HS-5 (cell line): ENCODE measurements around the gene PRKCH.

ENCODE experiments used
- DNase-seq: peaks from one replicate; pipeline ENCODE4 v3.0.0-alpha.2; 2012; ENCODE audit warnings: low read depth

The PRKCH gene

DNA sequence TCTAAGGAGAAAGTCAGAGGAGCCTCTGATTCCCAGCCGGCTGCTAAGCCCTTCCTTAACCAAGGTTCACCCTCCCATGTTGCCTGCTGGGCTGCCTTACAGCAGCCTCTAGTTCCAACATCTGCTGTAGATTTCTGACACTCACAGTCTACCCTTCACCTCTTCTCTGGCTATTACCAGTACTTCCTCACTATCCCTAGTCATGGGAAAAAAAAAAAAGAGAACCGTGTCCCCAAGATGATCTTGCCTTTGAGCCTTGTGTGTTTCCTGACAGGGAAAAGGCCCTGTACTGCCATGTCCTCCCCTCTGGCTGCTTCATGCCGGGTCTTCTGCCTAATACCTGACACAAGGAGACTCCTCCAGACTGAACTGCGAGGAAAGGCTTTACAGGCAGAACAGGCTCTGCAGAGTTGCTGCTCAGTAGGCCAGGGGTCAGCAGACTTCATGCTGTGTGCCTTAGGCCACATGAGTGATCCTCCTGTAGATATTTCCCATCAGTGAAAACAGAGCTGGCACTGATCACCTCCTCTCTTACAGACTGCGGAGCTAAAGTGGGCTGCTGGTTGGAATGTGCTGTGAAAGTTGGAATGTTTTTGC lies 46.8 kb downstream of the PRKCH start:
- DNase-seq, result no peak

DNA sequence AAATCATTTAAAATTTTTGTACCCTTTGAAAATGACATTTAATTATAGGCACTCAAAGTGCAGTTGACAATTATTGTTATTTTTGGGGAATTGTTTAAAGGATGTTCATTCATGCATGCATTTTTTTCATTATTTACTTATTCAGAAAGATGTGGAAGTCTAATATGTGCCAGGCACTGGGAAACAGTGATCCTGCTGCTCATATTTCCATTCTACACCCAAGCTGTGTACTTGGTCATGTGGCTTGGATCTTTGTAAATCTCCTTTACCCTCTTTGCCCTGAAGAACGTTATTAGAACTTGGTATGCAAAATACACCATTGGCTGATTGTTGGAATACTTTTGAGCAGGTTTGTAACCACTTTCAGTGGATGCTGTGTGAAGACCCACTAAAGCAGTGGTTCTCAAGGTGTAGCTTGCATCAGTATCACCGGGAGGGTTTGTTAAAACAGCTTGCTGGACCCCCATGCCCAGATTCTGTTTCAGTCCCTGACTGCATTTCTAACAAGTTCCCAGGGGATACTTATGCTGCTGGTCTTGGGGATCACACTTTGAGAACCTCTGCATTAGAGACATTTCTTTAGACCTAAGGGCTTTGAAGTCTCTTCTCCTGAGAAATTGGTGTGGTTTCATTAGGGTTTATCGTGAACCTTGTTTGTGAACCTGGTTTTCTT lies 47.5 kb downstream of the PRKCH start:
- DNase-seq, result no peak

GRCh38 chr14:61369454-61369810 lies 48.1 kb downstream of the PRKCH start:
- no peak for DNase-seq

- DNase-seq, result no peak
These were observed 51.0 kb downstream of the PRKCH start for GRCh38 chr14:61372379-61372778.

DNA sequence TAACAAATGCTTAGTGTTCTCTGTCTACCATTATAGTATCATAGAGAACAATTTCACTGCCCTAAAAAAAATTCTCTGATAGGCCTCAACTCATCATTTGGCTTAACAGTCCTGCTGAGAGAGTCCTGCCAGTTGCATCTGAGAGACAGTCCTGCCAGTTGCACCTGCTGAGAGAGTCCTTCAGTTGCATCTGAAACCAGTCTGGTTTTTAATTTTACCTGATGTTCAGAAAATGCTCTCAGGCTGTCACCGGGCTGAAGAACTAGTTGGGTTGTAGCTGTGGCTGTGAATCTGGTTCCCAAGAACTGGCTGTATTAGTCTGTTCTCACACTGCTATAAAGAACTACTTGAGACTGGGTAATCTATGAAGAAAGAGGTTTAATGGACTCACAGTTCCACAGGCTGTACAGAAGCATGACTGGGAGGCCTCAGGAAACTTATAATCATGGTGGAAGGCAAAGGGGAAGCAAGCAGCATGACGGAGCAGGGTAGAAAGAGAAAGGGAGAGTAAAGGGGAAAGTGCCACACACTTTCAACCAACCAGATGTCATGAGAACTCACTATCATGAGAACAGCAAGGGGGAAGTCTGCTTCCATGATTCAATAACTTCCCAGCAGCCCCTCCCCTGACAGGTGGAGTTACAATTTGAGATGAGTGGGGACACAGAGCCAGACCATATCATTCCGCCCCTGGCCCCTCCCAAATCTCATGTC lies 51.6 kb downstream of the PRKCH start:
- DNase-seq, result no peak

DNA sequence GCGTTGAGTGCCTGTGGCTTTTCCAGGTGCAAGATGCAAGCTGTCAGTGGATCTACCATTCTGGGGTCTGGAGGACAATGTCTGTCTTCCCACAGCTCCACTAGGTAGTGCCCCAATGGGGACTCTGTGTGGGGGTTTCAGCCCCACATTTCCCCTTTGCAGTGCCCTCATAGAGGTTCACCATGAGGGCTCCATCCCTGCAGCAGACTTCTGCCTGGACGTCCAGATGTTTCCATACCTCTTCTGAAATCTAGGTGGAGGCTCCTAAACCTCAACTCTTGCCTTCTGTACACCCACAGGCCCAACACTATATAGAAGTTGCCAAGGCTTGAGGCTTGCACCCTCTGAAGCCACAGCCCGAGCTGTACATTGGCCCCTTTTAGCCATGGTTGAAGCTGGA lies 52.9 kb downstream of the PRKCH start:
- DNase-seq, result no peak

- DNase-seq, result no peak
These were observed 53.8 kb downstream of the PRKCH start for GRCh38 chr14:61375218-61375617.

DNA sequence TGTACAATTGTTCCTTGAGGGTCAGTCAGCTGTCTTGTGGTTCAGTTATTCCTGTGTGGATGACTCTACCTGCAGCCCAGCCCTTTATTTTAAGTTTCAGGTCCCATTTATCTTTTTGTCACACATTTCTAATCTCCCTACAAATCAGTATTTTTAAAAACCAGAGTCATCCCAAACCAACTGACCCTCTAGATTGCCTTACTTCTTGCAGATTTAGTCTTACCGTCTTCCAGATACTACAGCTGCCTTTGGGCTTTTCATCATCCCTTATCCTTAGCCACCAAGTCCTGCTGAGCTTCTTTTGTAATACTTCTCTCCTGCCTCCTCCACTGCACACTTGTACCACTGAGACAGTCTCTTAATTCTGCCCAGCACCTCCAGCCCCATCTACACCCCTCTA lies 54.9 kb downstream of the PRKCH start:
- DNase-seq, result no peak

- no peak for DNase-seq
These were observed 56.4 kb downstream of the PRKCH start for GRCh38 chr14:61377749-61378148.

- DNase-seq, result no peak
These were observed 58.3 kb downstream of the PRKCH start for GRCh38 chr14:61379639-61380184.

DNA sequence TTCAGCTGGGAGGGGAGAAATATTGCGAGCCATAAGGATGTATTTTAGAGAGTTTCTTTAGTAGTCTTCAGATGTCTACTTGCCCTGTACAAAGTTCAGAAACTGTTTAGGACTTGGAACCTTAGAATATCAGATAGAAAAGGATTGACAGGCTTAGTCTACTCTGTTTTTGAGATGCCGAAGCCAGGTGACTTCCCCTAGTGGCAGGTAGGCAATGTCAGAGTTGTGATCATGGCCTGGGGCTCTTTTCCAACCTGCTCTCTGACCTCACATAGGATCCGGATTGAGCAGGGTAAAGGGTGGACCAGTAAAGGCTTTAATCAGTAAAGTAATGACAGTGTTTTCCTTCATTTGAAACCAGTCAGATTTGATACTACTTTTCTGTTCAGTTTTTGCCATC lies 59.6 kb downstream of the PRKCH start:
- DNase-seq, result no peak

DNA sequence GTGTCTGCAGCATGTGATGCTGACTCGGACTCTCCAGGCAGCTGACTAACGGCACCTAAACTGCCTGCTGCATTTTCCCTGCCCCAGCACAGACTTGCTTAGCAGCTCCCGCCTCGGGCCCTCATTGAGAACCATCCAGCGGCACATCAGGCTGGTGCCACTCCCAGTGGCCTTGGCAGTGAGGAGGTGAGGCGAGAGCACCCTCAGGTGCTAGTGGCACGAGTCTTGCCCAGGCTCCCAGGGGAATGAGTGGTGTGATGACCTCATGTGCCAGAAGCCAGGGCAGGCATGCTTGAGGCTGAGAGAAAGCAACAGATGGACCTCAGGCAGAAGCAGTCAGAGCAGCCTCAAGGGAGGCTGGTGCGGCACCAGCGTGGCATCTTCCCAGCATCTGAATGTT lies 60.2 kb downstream of the PRKCH start:
- no peak for DNase-seq

GRCh38 chr14:61382842-61383241 lies 61.5 kb downstream of the PRKCH start:
- DNase-seq, result no peak

GRCh38 chr14:61385002-61385685 lies 63.8 kb downstream of the PRKCH start:
- DNase-seq, result no peak

DNA sequence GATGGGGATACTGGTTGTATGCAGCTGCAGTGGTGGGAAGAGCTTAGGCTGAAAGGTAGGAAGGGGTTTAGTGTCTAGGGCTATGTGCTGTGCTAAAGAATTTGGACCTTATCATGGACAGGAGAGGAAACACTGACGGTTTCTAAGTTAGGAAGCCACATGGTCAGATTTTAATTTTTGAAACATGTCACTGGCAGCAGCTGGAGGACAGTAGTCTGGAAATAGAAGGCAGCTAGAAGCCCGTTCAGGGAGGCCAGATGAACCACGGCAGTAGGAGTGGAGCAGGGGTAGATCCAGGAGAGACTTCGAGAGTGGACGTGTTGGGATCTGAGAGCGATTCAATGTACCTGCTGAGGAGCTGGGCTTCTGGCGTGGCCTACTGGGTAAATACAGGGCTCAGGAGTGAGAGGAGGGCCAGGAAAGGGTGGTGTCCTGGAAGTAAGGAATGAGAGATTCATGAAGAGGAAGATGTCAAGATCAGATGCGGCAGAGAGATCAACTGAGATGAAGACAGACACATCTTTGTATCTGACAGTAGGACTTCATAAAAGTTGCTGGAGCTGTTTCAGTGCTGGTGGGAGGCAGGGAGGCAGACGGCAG lies 64.9 kb downstream of the PRKCH start:
- DNase-seq, result no peak

- no peak for DNase-seq
These were observed 65.7 kb downstream of the PRKCH start for GRCh38 chr14:61387076-61387475.

DNA sequence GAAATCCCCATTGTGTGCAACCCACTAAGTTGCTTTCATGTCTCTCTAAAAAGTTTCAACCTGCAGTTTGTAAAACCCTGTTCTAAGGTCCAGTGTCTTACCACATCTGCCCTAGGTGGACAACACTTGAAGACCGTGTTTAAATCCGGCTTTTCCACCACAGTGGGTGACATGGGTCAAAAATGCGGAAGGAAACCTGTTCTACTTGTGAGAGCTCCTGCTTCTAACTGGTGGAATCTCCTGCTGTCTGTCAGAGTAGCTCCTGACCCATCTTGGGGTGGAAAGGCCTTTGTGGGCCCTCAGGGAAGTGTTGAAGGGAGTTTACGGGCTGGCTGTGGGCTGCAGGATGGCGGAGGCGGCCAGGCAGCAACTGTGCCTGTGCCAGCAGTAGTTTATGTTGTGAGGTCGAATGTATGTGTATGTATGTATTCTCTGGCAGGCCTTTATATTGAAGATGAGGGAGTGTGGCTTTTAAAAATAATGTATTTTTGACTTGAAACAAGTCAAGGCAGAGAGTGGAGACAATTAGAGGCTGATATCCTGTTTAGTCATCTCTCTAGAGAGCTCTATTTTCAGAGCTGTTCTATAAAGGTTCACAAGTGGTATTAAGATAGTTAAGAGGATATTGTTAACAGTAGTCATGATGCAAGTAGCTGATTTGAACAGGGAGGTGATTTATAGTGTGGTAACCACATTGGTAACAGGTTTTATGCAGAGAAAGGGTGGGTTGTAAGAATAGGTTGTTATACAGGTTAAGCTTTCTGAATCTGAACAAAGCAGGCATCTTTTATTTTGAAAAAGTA lies 67.0 kb downstream of the PRKCH start:
- DNase-seq, result peak; percentile 57

DNA sequence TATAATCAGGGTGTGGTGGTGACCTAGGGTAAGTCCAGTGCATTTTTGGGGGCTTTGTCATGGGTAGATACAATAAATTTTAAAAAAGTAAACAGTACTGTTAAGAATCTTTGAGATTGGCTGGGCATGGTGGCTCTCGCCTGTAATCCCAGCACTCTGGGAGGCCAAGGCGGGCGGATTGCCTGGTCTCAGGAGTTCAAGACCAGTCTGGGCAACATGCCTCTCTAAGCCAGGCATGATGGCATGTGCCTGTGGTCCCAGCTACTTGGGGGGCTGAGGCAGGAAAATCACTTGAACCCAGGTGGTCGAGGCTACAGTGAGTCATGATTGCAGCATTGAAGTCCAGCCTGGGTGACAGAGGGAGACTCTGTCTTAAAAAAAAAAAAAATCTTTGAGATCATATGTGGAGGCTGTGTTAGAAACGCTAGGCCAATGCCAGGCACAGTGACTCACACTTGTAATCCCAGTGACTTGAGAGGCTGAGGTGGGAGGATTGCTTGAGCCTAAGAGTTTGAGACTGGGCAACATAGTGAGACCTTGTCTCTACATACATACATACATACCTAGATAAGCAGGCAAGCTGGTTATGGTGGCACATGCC lies 67.7 kb downstream of the PRKCH start:
- DNase-seq, result no peak

- no peak for DNase-seq
These were observed 69.7 kb downstream of the PRKCH start for GRCh38 chr14:61391119-61391518.

DNA sequence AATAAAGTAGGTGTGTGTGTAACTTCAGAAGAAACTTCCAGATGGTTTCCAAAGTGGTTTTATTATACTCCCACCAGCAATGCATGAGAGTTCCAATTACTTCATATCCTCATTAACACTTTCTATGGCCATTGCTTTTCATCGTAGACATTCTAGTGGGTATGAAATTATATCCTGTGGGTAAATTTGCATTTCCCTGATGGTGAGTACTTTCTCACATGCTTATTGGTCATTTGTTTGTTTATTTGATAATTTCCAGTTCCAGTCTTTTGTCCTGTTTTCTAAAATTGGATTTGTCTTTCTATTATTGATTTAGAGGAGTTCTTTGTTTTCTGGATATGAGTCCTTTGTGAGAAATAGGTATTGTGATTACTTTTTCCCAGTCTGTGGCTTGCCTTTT lies 70.9 kb downstream of the PRKCH start:
- no peak for DNase-seq

GRCh38 chr14:61394542-61394941 lies 73.2 kb downstream of the PRKCH start:
- DNase-seq, result no peak
